IPS-20b (cell line): ENCODE data around the gene COL5A1.

Experiments used
- H3K27ac ChIP-seq: one replicate; pipeline ENCODE4 v1.5.1; 2013; ENCODE audit warnings: low read length
- H3K27me3 ChIP-seq: 2 replicates; pipeline ENCODE4 v1.6.1; 2013; ENCODE audit warnings: mild to moderate bottlenecking, low read length, inconsistent platforms; ENCODE audit not compliant: insufficient read depth
- H3K36me3 ChIP-seq: 2 replicates; pipeline ENCODE4 v1.6.1; 2013; ENCODE audit warnings: low read depth, mild to moderate bottlenecking, inconsistent platforms, low read length, moderate library complexity; ENCODE audit not compliant: insufficient read depth
- H3K4me1 ChIP-seq: 2 replicates; pipeline ENCODE4 v1.6.1; 2013; ENCODE audit warnings: mild to moderate bottlenecking, control low read depth, inconsistent platforms, low read length, moderate library complexity; ENCODE audit not compliant: insufficient read depth
- H3K4me3 ChIP-seq: 2 replicates; pipeline ENCODE4 v1.5.1; 2013; ENCODE audit warnings: mild to moderate bottlenecking, low read length, inconsistent platforms
- H3K9ac ChIP-seq: 2 replicates; pipeline ENCODE4 v1.6.1; 2013; ENCODE audit warnings: low read depth, mild to moderate bottlenecking, inconsistent platforms, low read length, moderate library complexity
- H3K9me3 ChIP-seq: 2 replicates; pipeline ENCODE4 v1.6.1; 2013; ENCODE audit warnings: mild to moderate bottlenecking, low read depth, low read length, inconsistent platforms; ENCODE audit not compliant: insufficient read depth

Gene COL5A1

DNA sequence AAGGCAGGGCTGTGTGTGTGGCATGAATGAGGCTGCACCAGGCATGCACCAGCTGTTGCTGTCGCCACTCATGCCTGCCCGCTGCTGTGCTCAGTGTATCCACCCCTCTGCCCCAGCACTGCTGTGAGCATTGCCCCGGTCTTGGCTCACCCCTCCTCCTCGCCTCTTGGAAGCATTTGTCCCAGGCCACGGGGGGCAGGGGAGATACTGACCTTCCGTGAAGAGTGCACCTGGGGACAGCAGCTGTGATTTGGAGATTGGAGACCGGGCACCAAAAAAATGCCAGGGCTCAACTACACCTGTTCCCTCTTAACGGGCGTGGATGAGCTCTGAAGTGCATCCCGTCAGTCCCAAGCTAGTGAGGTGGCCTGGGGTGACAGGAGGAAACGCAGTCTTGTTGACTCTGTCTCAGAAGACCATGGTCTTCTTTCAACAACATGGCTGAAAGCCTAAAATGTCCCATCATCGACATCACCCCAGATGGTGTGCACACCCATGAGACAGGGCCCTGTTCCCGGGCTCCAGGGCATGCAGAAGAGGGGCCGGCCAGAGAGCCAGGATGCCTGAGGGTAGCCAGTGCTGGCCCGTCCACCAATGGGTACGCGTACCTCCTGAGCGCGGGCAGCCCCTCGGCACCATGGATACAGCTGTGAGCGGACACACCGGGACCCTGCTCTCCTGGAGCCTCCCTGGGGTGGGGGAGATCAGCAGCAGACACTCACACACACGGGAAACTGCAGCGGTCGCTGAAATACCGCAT lies 115.8 kb downstream of the COL5A1 start:
- Histone ChIP-seq H3K27ac (no peak overlapping the region), H3K36me3 (no peaks in the 10 kb centered on the region), H3K9me3 (no peaks in the 10 kb centered on the region), H3K4me3 (no peak overlapping the region), H3K27me3 (no peaks in the 10 kb centered on the region), H3K4me1 (no peaks in the 10 kb centered on the region), H3K9ac (no peak overlapping the region)

DNA sequence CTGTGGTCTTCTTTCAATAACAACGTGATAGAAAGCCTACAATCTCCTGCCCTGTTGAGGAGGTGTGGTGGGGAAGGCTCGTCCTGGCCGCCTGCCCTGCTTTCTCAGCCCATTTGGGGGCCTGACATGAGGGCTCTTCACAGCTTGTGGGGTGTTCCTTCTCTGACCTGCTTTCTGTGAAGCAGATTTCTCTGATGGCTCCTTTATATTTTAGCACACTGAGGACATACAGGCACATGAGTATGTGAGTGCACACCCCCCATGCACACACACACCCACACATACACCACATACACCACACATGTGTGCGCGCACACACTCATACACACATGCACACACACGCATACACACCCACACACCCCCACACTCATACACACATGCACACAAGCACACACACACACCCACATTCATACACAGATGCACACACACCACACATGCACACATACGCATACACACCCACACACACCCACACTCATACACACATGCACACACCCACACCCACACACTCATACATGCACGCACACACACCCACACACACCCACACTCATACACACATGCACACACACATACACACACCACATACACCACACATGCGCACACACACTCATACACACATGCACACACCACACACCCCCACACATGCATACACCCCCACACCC lies 117.5 kb downstream of the COL5A1 start:
- no peak overlapping the region for H3K4me3 ChIP-seq
- no peaks in the 10 kb centered on the region for H3K27me3 ChIP-seq
- H3K9me3 ChIP-seq = no peaks in the 10 kb centered on the region
- H3K4me1 ChIP-seq = no peaks in the 10 kb centered on the region
- no peak overlapping the region for H3K27ac ChIP-seq
- H3K9ac ChIP-seq = no peak overlapping the region
- no peaks in the 10 kb centered on the region for H3K36me3 ChIP-seq

DNA sequence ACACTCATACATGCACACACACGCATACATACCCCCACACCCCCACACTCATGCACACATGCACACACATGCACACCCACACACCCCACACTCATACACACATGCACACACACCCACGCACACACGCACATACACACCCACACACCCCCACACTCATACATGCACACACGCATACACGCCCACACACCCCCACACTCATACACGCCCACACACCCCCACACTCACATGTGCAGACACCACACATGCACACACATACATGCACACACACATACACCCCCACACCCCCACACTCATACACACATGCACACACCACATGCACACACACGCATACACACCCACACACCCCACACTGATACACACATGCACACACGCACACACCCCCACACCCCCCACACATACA lies 118.3 kb downstream of the COL5A1 start:
- Histone ChIP-seq H3K27ac (no peak overlapping the region), H3K36me3 (no peaks in the 10 kb centered on the region), H3K4me3 (no peak overlapping the region), H3K9me3 (no peaks in the 10 kb centered on the region), H3K27me3 (no peaks in the 10 kb centered on the region), H3K9ac (no peak overlapping the region), H3K4me1 (no peaks in the 10 kb centered on the region)

DNA sequence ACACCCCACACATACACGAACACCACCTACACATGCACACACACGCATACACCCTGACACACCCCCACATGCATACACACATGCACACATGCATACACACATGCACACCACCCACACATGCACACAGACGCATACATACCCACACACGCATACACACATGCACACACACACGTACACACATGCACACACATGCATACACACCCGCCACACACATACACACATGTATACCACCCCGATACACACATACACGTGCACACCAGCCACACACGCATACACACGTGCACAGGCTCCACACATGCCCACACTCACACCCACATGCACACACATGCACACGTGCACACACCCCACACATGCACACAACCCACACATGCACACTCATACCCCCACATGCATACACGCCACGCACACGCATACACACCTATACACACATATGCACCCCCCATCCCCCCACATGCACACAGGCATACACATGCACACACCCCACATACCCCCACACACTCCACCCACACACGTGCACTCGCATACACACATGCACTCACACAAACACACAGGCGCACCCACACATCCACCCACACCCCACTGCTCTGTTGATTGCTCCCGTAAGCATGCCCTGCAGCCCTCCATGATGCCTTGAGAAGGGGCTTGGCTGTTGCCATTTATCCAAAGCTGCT lies 119.3 kb downstream of the COL5A1 start:
- H3K27me3 ChIP-seq = no peaks in the 10 kb centered on the region
- no peaks in the 10 kb centered on the region for H3K36me3 ChIP-seq
- no peaks in the 10 kb centered on the region for H3K4me1 ChIP-seq
- no peaks in the 10 kb centered on the region for H3K9me3 ChIP-seq
- no peak overlapping the region for H3K27ac ChIP-seq
- no peak overlapping the region for H3K4me3 ChIP-seq
- no peak overlapping the region for H3K9ac ChIP-seq

DNA sequence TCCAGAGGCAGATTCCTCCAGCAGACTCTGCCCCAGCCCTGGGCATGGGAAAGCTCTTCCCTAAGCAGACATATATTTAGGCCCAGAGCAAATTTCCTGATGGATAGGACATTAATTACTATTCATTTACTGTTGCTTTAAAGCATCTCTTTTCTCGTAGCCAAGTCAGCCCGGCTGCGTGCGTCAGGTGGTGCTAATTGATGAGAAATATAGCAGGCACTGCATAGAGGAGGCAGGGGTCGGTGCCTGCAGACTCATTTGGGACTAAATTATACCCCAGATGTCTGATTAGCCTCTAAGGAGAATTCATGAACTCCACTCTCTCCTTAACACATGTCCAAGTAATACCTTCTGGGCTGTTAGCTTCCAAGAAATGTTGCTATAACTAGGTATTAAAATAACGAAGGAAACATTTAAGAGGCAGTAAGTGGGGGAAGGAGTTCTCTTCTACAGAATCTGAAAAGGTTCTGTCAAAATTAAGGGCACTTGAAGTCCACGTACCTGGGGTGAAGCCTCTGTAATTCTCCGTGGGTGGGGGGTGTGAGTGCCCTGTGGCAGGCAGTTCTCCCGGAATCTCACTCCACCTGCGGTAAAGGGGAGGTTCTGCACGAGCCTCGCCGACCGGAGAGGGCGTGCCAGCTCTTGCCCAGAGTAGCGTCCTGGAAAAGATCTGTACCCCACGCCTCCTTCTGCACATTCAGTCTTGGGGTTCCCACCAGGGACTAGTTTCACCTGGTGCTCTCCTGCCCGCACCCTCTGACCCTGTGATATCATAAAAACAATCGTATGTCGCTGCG lies 123.1 kb downstream of the COL5A1 start:
- Histone ChIP-seq H3K4me3 (no peak overlapping the region), H3K4me1 (no peaks in the 10 kb centered on the region), H3K27me3 (no peaks in the 10 kb centered on the region), H3K27ac (no peak overlapping the region), H3K9me3 (no peaks in the 10 kb centered on the region), H3K36me3 (no peaks in the 10 kb centered on the region), H3K9ac (no peak overlapping the region)

DNA sequence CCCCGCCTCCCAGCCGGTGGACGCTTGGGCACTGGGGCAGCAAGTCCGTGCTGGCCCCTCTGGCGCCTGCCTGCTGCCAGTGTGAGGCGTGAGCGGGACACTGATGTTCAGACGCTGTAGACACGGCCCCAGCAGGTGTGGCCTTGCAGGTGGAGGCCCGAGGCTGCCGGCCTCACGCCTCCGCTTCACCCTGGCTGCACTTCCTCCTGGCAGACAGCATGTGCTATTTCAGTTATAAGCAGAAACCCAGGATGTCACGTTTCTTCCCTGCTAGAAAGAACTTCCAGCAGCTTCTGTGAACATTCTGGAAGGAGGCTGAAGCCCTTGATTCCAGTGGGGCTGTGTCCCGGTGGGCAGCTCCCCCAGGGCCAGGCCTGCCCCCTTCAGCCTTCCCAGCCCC lies 124.2 kb downstream of the COL5A1 start:
- Histone ChIP-seq H3K9me3 (no peaks in the 10 kb centered on the region), H3K27me3 (no peaks in the 10 kb centered on the region), H3K4me3 (no peak overlapping the region), H3K36me3 (no peaks in the 10 kb centered on the region), H3K27ac (no peak overlapping the region), H3K4me1 (no peaks in the 10 kb centered on the region), H3K9ac (no peak overlapping the region)

DNA sequence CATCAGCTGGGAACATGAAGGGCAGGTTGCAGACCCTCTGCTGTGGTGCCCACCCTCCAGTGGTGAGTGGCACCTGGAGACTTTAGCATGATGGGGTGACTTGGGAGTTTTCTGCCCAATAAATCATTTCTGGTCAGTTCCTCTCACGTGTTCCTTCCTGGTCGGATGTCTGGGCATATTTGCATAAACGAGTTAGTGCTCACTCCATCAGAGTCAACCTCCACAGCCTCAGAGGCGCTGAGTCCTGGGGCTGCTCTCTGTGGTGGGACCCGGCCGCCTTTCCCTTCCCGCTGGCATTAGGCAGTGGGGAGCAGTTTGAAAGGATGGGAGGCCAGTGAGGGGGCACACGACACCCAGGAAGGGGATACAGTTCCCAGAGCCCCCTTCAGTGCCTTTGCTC lies 125.0 kb downstream of the COL5A1 start:
- no peak overlapping the region for H3K9ac ChIP-seq
- H3K4me3 ChIP-seq = no peak overlapping the region

DNA sequence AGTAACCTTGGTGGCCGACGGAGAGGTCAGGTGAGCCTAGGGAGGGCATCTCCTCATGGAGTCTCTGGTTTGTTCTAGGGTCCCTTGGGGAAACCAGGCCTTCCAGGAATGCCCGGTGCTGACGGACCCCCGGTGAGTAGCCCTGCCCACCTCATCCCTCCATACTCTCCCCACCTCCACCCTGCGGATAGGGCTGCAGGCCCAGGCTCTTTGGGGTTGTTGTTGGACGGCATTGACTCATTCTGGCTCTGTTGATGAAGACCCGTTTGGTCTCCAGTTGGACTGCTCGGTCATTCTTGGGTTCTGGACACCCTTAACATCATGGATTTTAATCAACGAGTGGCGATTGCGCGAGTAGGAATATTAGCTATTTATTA lies 126.7 kb downstream of the COL5A1 start:
- H3K27me3 ChIP-seq = no peaks in the 10 kb centered on the region
- H3K4me3 ChIP-seq = no peak overlapping the region
- H3K9ac ChIP-seq = no peak overlapping the region
- no peaks in the 10 kb centered on the region for H3K4me1 ChIP-seq
- no peaks in the 10 kb centered on the region for H3K36me3 ChIP-seq
- no peak overlapping the region for H3K27ac ChIP-seq
- no peaks in the 10 kb centered on the region for H3K9me3 ChIP-seq

More for the DNA sequence above, 125.0 kb downstream of the COL5A1 start:
- H3K36me3 ChIP-seq = no peaks in the 10 kb centered on the region
- no peak overlapping the region for H3K27ac ChIP-seq
- no peaks in the 10 kb centered on the region for H3K27me3 ChIP-seq
- H3K9me3 ChIP-seq = no peaks in the 10 kb centered on the region
- H3K4me1 ChIP-seq = no peaks in the 10 kb centered on the region

DNA sequence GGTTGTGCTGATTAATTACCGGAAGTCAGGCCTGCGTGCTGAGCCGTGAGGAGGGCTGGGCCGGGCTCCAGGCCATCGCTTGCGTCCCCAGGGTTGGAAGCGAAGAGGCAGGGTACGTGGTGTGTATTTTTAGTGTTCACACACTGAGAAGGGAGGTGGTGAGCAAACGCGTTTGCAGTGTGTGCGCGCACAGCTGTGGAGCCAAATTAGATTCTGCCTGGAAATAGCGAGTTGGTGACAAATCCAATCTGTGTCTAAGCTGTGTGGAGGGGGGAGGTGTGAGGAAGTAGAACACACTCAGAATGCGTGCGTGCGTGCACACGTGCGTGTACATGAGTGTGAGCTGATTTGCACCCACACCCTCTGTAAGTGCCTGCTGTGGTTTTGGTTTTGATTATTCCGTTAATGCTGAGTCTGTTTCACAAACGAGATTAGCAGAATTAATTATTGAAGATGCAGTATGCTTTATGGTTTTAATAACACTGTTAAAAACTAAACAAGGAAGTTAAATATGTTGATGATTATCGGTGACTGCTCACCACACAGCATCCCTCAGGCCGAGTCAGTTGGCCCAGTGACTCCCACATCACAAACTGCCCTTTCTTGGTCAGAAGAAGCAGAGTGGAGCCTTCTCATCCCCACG lies 127.2 kb downstream of the COL5A1 start:
- Histone ChIP-seq H3K9me3 (no peaks in the 10 kb centered on the region), H3K9ac (no peak overlapping the region), H3K4me1 (no peaks in the 10 kb centered on the region), H3K36me3 (no peaks in the 10 kb centered on the region), H3K27me3 (no peaks in the 10 kb centered on the region), H3K27ac (no peak overlapping the region), H3K4me3 (no peak overlapping the region)

DNA sequence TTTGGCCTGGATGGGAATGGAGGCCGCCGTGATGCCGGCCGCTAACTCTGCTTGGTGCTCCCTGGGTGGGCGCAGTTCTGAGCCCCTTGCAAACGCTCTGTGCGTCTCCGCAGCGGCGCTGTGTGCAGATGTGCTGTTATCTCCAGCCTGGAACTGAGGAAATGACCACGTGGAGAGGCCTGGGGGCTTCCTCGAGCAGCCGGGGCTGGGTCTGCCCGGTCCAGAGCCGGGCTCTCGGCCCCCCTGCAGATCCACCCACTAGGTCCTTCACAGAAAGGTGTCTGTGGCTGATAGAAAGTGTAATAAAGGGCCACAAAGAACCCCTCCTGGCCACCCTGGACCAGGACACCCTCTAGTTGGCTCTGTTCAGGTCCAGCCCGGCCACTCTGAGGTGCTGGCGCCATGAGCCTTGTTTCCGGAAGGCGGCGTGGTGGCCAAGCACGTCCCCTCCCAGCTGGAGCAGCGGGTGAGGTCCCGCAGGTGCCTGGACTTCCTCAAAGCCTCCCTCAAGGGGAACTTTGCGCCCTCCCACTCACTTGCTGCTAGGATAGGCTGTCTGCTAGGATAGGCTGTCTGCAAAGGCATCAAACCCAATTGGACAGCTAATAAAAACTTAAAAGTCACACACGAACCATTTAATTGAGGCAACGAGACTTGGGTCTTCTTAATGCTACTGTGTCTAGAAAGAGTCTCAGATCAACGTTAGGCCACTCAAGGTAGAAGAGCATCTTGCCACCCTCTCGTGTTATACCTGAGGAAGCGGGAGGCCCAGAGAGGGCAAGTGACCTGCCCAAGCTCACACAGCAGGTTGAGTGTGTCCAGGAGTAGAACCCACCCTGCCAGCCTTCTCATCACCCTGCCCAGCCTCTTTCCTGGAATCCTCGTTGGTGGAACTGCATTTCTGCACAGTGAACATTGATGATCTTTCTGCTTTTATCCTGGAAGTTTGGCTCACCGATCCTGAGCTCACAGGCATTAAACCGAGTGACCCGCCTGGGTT lies 129.7 kb downstream of the COL5A1 start:
- Histone ChIP-seq H3K4me3 (no peak overlapping the region), H3K9me3 (no peaks in the 10 kb centered on the region), H3K4me1 (no peaks in the 10 kb centered on the region), H3K9ac (no peak overlapping the region), H3K27me3 (no peaks in the 10 kb centered on the region), H3K36me3 (no peaks in the 10 kb centered on the region), H3K27ac (no peak overlapping the region)
